Left lung (tissue), 10 donors: ENCODE measurements around the gene GRSF1. TPM values are rescaled to one million over a fixed set of nuclear protein-coding genes. Genes with fewer than 3 reads are reported as not detected.

Experiments used
- ATAC-seq: fragments of 200-7000 bp; cut with Tn5 transposase; one replicate; pipeline ENCODE4 v1.9.1; 2020; ENCODE audit warnings: moderate library complexity
- DNase-seq, 4 donors: peaks; one replicate each; pipeline ENCODE4 v3.0.0-alpha.2; 2013 to 2020
- H3K27ac ChIP-seq, 2 donors: fragments of 200-600 bp; sonication (generic) in 1 of 2; one replicate each; pipeline versions ENCODE4 v1.5.0 to v1.8.0; 2020 to 2021
- H3K27me3 ChIP-seq, 2 donors: fragments of 200-600 bp; sonication (generic) in 1 of 2; one replicate each; pipeline versions ENCODE4 v1.5.0 to v1.8.0; 2020 to 2021
- H3K36me3 ChIP-seq, 2 donors: fragments of 200-600 bp; sonication (generic) in 1 of 2; one replicate each; pipeline versions ENCODE4 v1.5.0 to v1.8.0; 2020 to 2021
- H3K4me1 ChIP-seq, 2 donors: fragments of 200-600 bp; one replicate each; pipeline ENCODE4 v1.8.0; 2021
- H3K4me3 ChIP-seq, 2 donors: fragments of 200-600 bp; sonication (generic) in 1 of 2; one replicate each; pipeline versions ENCODE4 v1.5.0 to v1.8.0; 2020 to 2021; ENCODE audit warnings: mild to moderate bottlenecking in 1 of 2
- H3K9me3 ChIP-seq, 2 donors: fragments of 200-600 bp; sonication (generic) in 1 of 2; one replicate each; pipeline versions ENCODE4 v1.5.0 to v1.8.0; 2020 to 2021
- intact Hi-C, 2 donors: fragments of 100-400 bp; cut with DNase I; formaldehyde crosslinking; loops; one replicate each; pipeline versions ENCODE4 v1.11.2 to v1.14.2; 2022
- polyA plus RNA-seq, 6 donors: library from polyadenylated mRNA; unstranded; fragments of 120-200 nt; gene quantifications; one replicate each; pipeline ENCODE4 v1.2.1, GENCODE V29; 2013; ENCODE audit not compliant: insufficient read length in 6 of 6
- total RNA-seq, 2 donors: library from RNA; stranded (reverse); fragmentation: NEBNext Ultra II Directional; extraction: Animal tissue kit (Norgen Biotek cat#: 25700); gene quantifications; one replicate each; pipeline ENCODE4 v1.2.1, GENCODE V29; 2021
- TF ChIP-seq, protein P1 (sequence below), 2 donors: fragments of 200-600 bp; sonication (generic) in 1 of 2; IDR thresholded peaks; one replicate each; pipeline versions ENCODE4 v1.5.0 to v1.8.0; 2021; ENCODE audit warnings: antibody characterized with exemption in 2 of 2
- donor health status: DM: no; HTN: yes; CAD: no.
- donor health status: DM: no; HTN: no; CAD: no.

The GRSF1 gene
- total and polyA plus RNA-seq, 8 donors, result 60.3 to 143 (median 128) TPM

DNA sequence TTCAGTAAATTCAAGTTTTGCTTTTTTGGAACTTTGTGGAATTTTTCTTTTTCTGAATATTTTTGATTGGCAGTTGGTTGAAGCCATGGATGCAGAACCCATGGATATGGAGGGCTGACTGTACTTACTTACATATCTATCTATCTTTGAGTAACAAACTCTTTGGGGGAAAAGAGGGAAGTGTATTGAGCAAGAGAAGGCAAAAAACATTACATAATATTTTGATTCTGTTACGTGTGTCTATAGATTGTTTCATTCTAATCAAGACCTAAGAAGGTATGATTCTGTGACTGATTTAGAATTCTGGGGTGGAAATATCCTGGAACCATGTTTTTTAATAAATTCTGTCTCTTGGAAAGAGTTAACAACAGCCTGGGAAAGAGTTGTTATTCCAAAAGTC, 31.5 kb downstream of the GRSF1 start:
- H3K4me1 ChIP-seq, result no peaks in the 10 kb centered on the region
- peaks cover 0 to 9% of the 10 kb centered on the region in 2 donors for H3K36me3 ChIP-seq
- TF ChIP-seq, protein P1, sequence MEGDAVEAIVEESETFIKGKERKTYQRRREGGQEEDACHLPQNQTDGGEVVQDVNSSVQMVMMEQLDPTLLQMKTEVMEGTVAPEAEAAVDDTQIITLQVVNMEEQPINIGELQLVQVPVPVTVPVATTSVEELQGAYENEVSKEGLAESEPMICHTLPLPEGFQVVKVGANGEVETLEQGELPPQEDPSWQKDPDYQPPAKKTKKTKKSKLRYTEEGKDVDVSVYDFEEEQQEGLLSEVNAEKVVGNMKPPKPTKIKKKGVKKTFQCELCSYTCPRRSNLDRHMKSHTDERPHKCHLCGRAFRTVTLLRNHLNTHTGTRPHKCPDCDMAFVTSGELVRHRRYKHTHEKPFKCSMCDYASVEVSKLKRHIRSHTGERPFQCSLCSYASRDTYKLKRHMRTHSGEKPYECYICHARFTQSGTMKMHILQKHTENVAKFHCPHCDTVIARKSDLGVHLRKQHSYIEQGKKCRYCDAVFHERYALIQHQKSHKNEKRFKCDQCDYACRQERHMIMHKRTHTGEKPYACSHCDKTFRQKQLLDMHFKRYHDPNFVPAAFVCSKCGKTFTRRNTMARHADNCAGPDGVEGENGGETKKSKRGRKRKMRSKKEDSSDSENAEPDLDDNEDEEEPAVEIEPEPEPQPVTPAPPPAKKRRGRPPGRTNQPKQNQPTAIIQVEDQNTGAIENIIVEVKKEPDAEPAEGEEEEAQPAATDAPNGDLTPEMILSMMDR (IDR thresholded peaks at IDR 0.05), result no peak
- H3K4me3 ChIP-seq, result no peak overlapping the region
- no peaks in the 10 kb centered on the region for H3K27me3 ChIP-seq
- H3K27ac ChIP-seq, result no peak overlapping the region
- H3K9me3 ChIP-seq, result no peaks in the 10 kb centered on the region
- ATAC-seq, result no peak
- intact Hi-C loops, result no loop called here
- no peak for DNase-seq

DNA sequence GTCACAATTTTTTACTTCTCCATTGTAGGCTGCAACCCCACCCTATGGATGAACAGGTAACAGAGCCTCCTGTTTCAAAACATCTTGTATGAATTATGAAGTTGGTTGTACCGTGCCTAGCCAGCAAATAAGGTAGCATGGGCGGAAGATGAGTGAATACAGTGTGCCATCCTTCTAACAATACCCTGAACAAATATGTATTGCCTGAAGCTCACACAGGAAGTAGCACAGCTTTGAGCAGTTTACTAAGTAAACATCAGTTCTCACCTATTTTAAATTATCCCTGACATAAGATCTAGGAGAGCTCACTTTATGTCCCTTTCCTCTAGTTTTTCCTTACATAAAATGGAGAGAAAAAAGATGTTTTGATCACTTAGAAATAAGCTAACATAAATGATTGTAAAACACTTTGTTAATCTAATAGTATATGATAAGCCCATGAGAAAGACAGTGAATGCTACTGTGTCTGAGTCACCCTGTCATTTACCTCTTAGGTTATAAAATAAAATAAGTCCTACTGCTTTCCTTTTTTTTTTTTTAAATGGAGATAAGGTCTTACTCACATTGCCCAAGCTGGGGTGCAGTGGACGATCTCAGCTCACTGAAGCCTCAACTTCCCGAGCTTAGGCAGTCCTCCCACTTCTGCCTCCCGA, 36.6 kb downstream of the GRSF1 start:
- DNase-seq, result no peak
- no peak overlapping the region for H3K27ac ChIP-seq
- peaks cover 0 to 36% of the 10 kb centered on the region in 2 donors for H3K36me3 ChIP-seq
- no peaks in the 10 kb centered on the region for H3K4me1 ChIP-seq
- intact Hi-C loops, result no loop called here
- TF ChIP-seq, protein P1 (IDR thresholded peaks at IDR 0.05), result no peak
- H3K9me3 ChIP-seq, result no peaks in the 10 kb centered on the region
- H3K4me3 ChIP-seq, result no peak overlapping the region
- H3K27me3 ChIP-seq, result no peaks in the 10 kb centered on the region
- ATAC-seq, result no peak

- ATAC-seq (no peak), DNase-seq (no peak)
- H3K9me3 ChIP-seq, result no peaks in the 10 kb centered on the region
- intact Hi-C loops, result no loop called here
- H3K27ac ChIP-seq, result no peak overlapping the region
- TF ChIP-seq, protein P1 (IDR thresholded peaks at IDR 0.05), result no peak
- no peaks in the 10 kb centered on the region for H3K27me3 ChIP-seq
- H3K4me1 ChIP-seq, result no peaks in the 10 kb centered on the region
- peaks cover 0 to 51% of the 10 kb centered on the region in 2 donors for H3K36me3 ChIP-seq
- no peak overlapping the region for H3K4me3 ChIP-seq
These were observed 38.4 kb downstream of the GRSF1 start for GRCh38 chr4:70801265-70801809.

DNA sequence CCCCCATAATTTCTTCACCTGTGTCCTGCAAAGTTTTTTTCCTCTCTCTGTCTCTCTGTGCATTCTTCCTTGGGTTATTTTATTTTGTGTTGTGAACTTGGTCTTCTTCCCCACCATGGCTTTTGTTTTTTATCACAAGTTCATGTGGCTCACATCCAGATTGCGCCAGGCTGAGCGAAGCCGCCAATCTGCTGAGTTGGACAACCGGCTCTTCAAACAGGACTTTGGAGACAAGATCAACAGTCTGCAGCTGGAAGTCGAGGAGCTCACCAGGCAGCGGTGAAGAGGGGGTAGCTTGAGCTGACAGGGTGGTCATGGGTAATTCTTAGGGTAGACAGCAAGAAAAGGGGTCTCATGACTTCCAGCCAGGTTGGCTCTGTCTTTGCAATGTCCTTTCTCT, 46.1 kb downstream of the GRSF1 start:
- no peaks in the 10 kb centered on the region for H3K27me3 ChIP-seq
- intact Hi-C loops, result no loop called here
- H3K4me3 ChIP-seq, result no peak overlapping the region
- TF ChIP-seq, protein P1 (IDR thresholded peaks at IDR 0.05), result no peak
- DNase-seq (no peak), ATAC-seq (no peak)
- no peak overlapping the region for H3K27ac ChIP-seq
- no peaks in the 10 kb centered on the region for H3K9me3 ChIP-seq
- H3K4me1 ChIP-seq, result no peaks in the 10 kb centered on the region
- peaks cover 4 to 65% of the 10 kb centered on the region in 2 donors for H3K36me3 ChIP-seq

GRCh38 chr4:70788733-70789132, 51.0 kb downstream of the GRSF1 start:
- TF ChIP-seq, protein P1 (IDR thresholded peaks at IDR 0.05), result no peak
- Histone ChIP-seq H3K4me1 (no peaks in the 10 kb centered on the region), H3K4me3 (no peak overlapping the region), H3K27ac (no peak overlapping the region), H3K27me3 (no peaks in the 10 kb centered on the region), H3K9me3 (no peaks in the 10 kb centered on the region), H3K36me3 (peaks cover 0 to 50% of the 10 kb centered on the region in 2 donors)
- intact Hi-C loops, result no loop called here
- DNase-seq, result no peak
- no peak for ATAC-seq
